ENCODE data around the gene RANBP9.

GRCh38 chr6:13668291-13668928, 43.2 kb downstream of the RANBP9 start:
- TF ChIP-seq CTCF (IDR thresholded peaks at IDR 0.05) (no peak), POLR2A (IDR thresholded peaks at IDR 0.05) (no peak)
